Activated gamma-delta T cell treated with anti-CD3 and anti-CD28 coated beads, Interleukin-2, amount 50 U/mL, for 16 hours (primary cell): ENCODE measurements around the gene OR5AU1.

Source experiments
- DNase-seq: peaks from one replicate; pipeline ENCODE4 v3.0.0-alpha.2; 2020; ENCODE audit warnings: low read depth

Gene OR5AU1

GRCh38 chr14:21107283-21107800 is 48.5 kb downstream of the OR5AU1 start:
- no peak for DNase-seq

- peak; percentile 66 for DNase-seq
Observed at GRCh38 chr14:21106498-21107282, 49.2 kb downstream of the OR5AU1 start.

- DNase-seq = no peak
Observed at GRCh38 chr14:21106176-21106497, 49.7 kb downstream of the OR5AU1 start.

DNA sequence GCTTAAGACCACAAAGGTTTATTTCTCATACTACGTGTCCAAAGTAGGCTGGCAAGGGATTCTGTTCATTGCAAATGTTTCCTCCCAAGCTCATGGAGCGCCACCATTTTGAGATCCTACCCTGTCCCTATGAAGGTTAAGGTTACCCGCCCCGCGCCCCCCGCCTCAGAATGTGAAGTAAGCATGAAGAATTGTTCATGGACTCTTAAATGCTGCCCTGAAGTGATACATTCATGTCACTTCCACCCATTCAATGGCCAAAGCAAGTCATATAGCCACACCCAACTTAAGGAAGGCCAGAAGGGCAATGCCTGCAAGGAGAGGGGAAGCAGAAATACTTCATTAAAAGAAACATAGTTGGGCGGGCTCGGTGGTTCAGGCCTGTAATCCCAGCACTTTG is 50.8 kb downstream of the OR5AU1 start:
- DNase-seq = no peak
